Neutrophil (primary cell): ENCODE data around the gene ERVW-1.
A peak's percentile ranks its signal among the peaks of the same experiment; 100 is the strongest.
"Not testable (repeated sequence)": the region's sequence is repeated elsewhere in the genome, so short reads cannot be mapped to it uniquely, and the experiment has no call there.

ENCODE experiments used
- H3K27ac ChIP-seq: fragments of 200-600 bp; sonication (generic); 2 replicates; pipeline ENCODE4 v1.5.1; 2016; ENCODE audit warnings: mild to moderate bottlenecking, moderate library complexity
- H3K27me3 ChIP-seq: fragments of 200-600 bp; sonication (generic); 2 replicates; pipeline ENCODE4 v1.6.0; 2016; ENCODE audit warnings: mild to moderate bottlenecking
- H3K36me3 ChIP-seq: fragments of 200-600 bp; sonication (generic); 2 replicates; pipeline ENCODE4 v1.5.1; 2017
- H3K4me1 ChIP-seq, 2 experiments: fragments of 200-600 bp in 1 of 2; sonication (generic) in 1 of 2; 1 replicate in 1 of 2; 2 replicates in 1 of 2; pipeline versions ENCODE4 v1.5.1 to v1.6.1; 2013 to 2016; ENCODE audit warnings: low read depth in 1 of 2, low read length in 1 of 2, mild to moderate bottlenecking in 1 of 2, moderate library complexity in 1 of 2; ENCODE audit not compliant: control insufficient read depth in 1 of 2, insufficient read depth in 1 of 2
- H3K4me3 ChIP-seq, 2 experiments: fragments of 200-600 bp in 1 of 2; sonication (generic) in 1 of 2; 1 replicate in 1 of 2; 2 replicates in 1 of 2; pipeline ENCODE4 v1.5.1; 2013 to 2016; ENCODE audit warnings: low read depth in 1 of 2, low read length in 1 of 2, mild to moderate bottlenecking in 1 of 2, moderate library complexity in 1 of 2
- H3K9me3 ChIP-seq: fragments of 200-600 bp; sonication (generic); 2 replicates; pipeline ENCODE4 v1.5.1; 2016
- TF ChIP-seq, protein P1 (sequence below): fragments of 200-600 bp; sonication (generic); IDR thresholded peaks from 2 replicates; pipeline ENCODE4 v1.5.1; 2016; ENCODE audit warnings: antibody characterized with exemption

The ERVW-1 gene, protein sequence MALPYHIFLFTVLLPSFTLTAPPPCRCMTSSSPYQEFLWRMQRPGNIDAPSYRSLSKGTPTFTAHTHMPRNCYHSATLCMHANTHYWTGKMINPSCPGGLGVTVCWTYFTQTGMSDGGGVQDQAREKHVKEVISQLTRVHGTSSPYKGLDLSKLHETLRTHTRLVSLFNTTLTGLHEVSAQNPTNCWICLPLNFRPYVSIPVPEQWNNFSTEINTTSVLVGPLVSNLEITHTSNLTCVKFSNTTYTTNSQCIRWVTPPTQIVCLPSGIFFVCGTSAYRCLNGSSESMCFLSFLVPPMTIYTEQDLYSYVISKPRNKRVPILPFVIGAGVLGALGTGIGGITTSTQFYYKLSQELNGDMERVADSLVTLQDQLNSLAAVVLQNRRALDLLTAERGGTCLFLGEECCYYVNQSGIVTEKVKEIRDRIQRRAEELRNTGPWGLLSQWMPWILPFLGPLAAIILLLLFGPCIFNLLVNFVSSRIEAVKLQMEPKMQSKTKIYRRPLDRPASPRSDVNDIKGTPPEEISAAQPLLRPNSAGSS

DNA sequence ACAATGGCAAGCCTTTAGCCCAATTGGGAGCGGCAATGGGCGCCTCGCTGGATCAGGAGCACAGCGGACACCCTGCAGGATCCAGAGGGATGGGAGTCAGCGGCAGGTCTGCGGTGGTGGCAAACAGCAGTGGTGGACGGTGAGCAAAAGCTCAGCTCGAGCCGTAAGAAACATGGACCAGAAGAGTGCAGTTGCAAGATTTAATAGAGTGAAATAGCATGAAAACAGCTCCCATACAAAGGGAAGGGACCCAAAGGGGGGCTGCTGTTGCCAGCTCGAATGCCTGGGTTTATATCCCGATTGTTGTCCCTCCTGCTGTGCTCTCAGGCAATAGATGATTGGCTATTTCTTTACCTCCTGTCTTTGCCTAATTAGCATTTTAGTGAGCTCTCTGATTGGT lies at the start of gene ERVW-1:
TSS of gene ERVW-1 (minus strand) at position 266 of the 400 bp plus-strand sequence. CDS start 7,565 bp downstream, outside the sequence.
- not testable (repeated sequence) for H3K9me3 ChIP-seq, H3K4me1 ChIP-seq, H3K27ac ChIP-seq, H3K4me3 ChIP-seq, H3K36me3 ChIP-seq, H3K27me3 ChIP-seq

DNA sequence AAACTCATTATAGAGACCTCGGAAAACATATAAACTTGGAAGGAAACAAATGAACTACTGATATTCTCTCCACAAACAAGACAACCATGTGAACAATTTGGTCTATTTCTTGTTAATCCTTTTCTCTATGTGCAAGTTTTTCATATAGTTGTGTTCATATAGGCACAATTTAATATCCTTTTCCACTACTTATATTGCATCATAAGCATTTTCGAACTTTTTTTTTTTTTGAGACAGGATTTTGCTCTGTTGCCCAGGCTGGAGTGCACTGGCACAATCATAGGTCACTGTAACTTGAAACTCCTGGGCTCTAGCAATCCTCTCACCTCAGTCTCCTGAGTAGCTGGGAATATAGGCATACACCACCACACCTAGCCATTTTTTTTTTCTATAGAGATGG lies 45.4 kb upstream of the ERVW-1 start:
- TF ChIP-seq, protein P1, sequence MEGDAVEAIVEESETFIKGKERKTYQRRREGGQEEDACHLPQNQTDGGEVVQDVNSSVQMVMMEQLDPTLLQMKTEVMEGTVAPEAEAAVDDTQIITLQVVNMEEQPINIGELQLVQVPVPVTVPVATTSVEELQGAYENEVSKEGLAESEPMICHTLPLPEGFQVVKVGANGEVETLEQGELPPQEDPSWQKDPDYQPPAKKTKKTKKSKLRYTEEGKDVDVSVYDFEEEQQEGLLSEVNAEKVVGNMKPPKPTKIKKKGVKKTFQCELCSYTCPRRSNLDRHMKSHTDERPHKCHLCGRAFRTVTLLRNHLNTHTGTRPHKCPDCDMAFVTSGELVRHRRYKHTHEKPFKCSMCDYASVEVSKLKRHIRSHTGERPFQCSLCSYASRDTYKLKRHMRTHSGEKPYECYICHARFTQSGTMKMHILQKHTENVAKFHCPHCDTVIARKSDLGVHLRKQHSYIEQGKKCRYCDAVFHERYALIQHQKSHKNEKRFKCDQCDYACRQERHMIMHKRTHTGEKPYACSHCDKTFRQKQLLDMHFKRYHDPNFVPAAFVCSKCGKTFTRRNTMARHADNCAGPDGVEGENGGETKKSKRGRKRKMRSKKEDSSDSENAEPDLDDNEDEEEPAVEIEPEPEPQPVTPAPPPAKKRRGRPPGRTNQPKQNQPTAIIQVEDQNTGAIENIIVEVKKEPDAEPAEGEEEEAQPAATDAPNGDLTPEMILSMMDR: no peak
- no peak overlapping the region for H3K27ac ChIP-seq

DNA sequence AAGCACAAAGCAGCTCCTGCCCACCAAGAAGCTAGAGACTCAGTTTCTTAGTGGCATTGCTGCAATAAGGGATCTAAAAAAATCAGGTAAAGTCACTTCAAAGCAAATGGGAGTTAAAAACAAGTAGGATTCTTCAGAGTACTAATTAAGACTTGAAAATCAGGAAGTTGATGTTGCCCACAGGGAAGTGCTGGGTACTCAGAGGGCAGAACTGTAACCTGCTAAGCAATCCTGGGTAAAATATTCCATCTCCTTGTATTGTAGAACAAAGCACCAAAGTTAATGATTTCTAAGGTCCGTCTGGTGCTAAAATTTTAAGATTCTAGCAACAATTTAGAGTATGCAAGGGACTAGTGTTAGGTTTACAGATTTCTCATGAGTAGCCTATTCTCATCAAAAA lies 42.3 kb upstream of the ERVW-1 start:
- Histone ChIP-seq H3K4me1 (no peaks in the 10 kb centered on the region), H3K4me3 (no peak overlapping the region), H3K27me3 (no peaks in the 10 kb centered on the region), H3K36me3 (peaks cover 12% of the 10 kb centered on the region), H3K9me3 (no peaks in the 10 kb centered on the region), H3K27ac (peak overlapping the region; percentile 37)
- TF ChIP-seq, protein P1: no peak

More for the DNA sequence above, 45.4 kb upstream of the ERVW-1 start:
- Histone ChIP-seq H3K36me3 (no peaks in the 10 kb centered on the region), H3K4me1 (peaks cover 10 to 12% of the 10 kb centered on the region in 2 experiments), H3K4me3 (no peak overlapping the region), H3K9me3 (no peaks in the 10 kb centered on the region), H3K27me3 (no peaks in the 10 kb centered on the region)

DNA sequence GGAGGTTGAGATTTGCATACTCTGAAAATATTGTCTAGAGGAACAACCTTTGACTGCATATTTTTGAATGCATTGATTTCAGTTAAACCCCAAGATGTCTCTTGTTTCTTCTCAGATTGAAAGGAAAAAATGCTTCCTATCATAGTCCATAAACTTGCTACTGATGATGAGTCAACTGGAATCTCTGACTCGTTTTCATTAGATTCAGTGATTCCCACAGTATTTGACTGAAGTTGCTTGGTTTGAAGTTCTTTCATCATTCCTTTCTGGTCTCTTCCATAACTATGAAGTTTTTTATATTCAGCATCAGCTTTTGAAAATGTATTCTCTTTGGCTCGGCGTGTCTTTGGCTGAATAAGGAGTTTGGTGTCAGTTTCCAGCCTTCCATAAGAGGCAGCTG lies 39.9 kb upstream of the ERVW-1 start:
- Histone ChIP-seq H3K9me3 (no peaks in the 10 kb centered on the region), H3K27me3 (no peaks in the 10 kb centered on the region), H3K4me3 (no peak overlapping the region), H3K36me3 (peaks cover 18% of the 10 kb centered on the region), H3K27ac (no peak overlapping the region), H3K4me1 (no peaks in the 10 kb centered on the region)
- TF ChIP-seq, protein P1: no peak

DNA sequence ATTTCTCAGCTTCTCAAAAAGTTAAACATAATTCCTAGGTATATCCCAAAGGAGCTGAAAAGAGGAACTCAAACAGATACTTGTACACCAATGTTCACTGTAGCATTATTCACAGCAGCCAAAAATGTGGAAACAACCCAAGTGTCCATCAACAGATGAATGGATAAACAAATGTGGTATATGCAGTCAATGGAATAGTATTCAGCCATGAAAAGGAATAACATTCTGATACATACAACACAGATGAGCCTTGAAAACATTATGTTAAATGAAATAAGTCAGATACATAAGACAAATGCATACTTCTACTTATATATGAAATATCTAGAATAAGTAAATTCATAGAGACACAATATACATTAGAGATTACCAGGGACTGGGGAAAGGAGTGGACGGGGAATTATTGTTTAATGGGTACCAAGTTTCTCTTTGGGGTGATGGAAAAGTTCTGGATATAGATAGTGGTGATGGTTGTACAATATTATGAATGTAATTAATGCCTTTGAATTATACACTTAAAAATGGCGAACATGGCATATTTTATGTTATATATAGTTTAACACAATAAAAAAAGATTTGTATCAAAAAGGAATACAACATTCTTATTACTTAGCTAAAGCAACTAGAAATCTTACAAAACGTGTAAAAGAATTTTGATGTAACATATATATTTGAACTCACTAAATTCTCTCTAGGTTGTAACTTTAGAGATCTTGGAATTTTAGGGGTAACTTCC lies 35.6 kb upstream of the ERVW-1 start:
- TF ChIP-seq, protein P1: no peak
- Histone ChIP-seq H3K27ac (no peak overlapping the region), H3K4me3 (no peak overlapping the region), H3K27me3 (no peaks in the 10 kb centered on the region), H3K4me1 (no peaks in the 10 kb centered on the region), H3K36me3 (peaks cover 28% of the 10 kb centered on the region), H3K9me3 (no peaks in the 10 kb centered on the region)

DNA sequence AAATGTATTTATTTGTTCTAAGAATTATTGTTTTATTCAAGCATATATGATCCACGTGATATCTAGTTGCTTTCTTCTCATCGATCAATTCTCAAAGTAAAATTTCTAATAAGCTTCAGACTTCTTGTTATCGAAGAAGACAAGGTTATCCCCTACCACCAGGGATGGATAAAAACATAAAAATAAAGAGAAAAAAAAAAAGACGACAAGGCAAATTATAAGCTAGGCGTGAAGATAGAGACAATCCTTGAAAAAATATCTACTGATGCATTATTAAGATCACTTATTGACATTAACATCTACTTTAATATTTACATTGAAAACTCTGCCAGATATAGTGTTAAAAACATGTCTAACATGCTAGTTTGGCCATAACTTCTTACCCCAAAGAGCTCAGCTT lies 31.2 kb upstream of the ERVW-1 start:
- H3K27ac ChIP-seq: no peak overlapping the region
- H3K4me3 ChIP-seq: no peak overlapping the region
- peaks cover 18% of the 10 kb centered on the region for H3K36me3 ChIP-seq
- TF ChIP-seq, protein P1: no peak
- H3K4me1 ChIP-seq: no peaks in the 10 kb centered on the region
- H3K9me3 ChIP-seq: no peaks in the 10 kb centered on the region
- H3K27me3 ChIP-seq: no peaks in the 10 kb centered on the region
